ACC112 (cell line): ENCODE measurements around the gene ENPEP.

ENCODE experiments used
- H2AFZ ChIP-seq: fragments of 200-600 bp; sonication (generic); one replicate; pipeline ENCODE4 v1.6.0; 2017; ENCODE audit warnings: antibody characterized with exemption, low read length; ENCODE audit not compliant: unreplicated experiment
- H3K27ac ChIP-seq: fragments of 200-600 bp; sonication (generic); 2 replicates; pipeline ENCODE4 v1.5.1; 2014; ENCODE audit warnings: low read depth, mild to moderate bottlenecking, antibody characterized with exemption, low read length, moderate library complexity
- H3K27me3 ChIP-seq: fragments of 200-600 bp; sonication (generic); 2 replicates; pipeline ENCODE4 v1.6.1; 2014; ENCODE audit warnings: mild to moderate bottlenecking, antibody characterized with exemption, low read length, moderate library complexity, mixed read lengths; ENCODE audit not compliant: insufficient read depth
- H3K36me3 ChIP-seq: fragments of 200-600 bp; sonication (generic); 2 replicates; pipeline ENCODE4 v1.6.1; 2016; ENCODE audit warnings: mild to moderate bottlenecking, antibody characterized with exemption, low read length, moderate library complexity, mixed read lengths; ENCODE audit not compliant: insufficient read depth
- H3K4me1 ChIP-seq: fragments of 200-600 bp; sonication (generic); one replicate; pipeline ENCODE4 v1.6.1; 2016; ENCODE audit warnings: low read length, mixed read lengths; ENCODE audit not compliant: insufficient read depth, unreplicated experiment, control insufficient read depth
- H3K4me3 ChIP-seq: fragments of 200-600 bp; sonication (generic); 2 replicates; pipeline ENCODE4 v1.5.1; 2014; ENCODE audit warnings: mild to moderate bottlenecking, low read depth, low read length
- H3K79me2 ChIP-seq: fragments of 200-600 bp; sonication (generic); one replicate; pipeline ENCODE4 v1.6.0; 2016; ENCODE audit warnings: low read length; ENCODE audit not compliant: control insufficient read depth, unreplicated experiment, insufficient read depth

The ENPEP gene

GRCh38 chr4:110518889-110519490, 43.0 kb downstream of the ENPEP start:
- H3K4me3 ChIP-seq = no peak overlapping the region
- H3K4me1 ChIP-seq = peaks cover 8% of the 10 kb centered on the region
- no peak overlapping the region for H3K27ac ChIP-seq
- H2AFZ ChIP-seq = no peak overlapping the region
- no peaks in the 10 kb centered on the region for H3K79me2 ChIP-seq
- H3K36me3 ChIP-seq = no peaks in the 10 kb centered on the region
- H3K27me3 ChIP-seq = no peaks in the 10 kb centered on the region

- Histone ChIP-seq H3K79me2 (no peaks in the 10 kb centered on the region), H3K4me3 (no peak overlapping the region), H3K4me1 (no peaks in the 10 kb centered on the region), H3K36me3 (no peaks in the 10 kb centered on the region), H2AFZ (no peak overlapping the region), H3K27me3 (no peaks in the 10 kb centered on the region), H3K27ac (no peak overlapping the region)
Measured at GRCh38 chr4:110520886-110521285, 44.9 kb downstream of the ENPEP start.

GRCh38 chr4:110526589-110526988, 50.6 kb downstream of the ENPEP start:
- Histone ChIP-seq H3K27me3 (no peaks in the 10 kb centered on the region), H2AFZ (no peak overlapping the region), H3K79me2 (no peaks in the 10 kb centered on the region), H3K36me3 (no peaks in the 10 kb centered on the region), H3K4me1 (no peaks in the 10 kb centered on the region), H3K4me3 (no peak overlapping the region), H3K27ac (no peak overlapping the region)

- Histone ChIP-seq H2AFZ (no peak overlapping the region), H3K27ac (no peak overlapping the region), H3K36me3 (no peaks in the 10 kb centered on the region), H3K79me2 (no peaks in the 10 kb centered on the region), H3K4me1 (no peaks in the 10 kb centered on the region), H3K27me3 (no peaks in the 10 kb centered on the region), H3K4me3 (no peak overlapping the region)
Measured at GRCh38 chr4:110527156-110527555, 51.2 kb downstream of the ENPEP start.

GRCh38 chr4:110532901-110533589, 57.1 kb downstream of the ENPEP start:
- Histone ChIP-seq H2AFZ (peak overlapping the region; percentile 78), H3K79me2 (no peaks in the 10 kb centered on the region), H3K27ac (peak overlapping the region; percentile 95), H3K4me3 (peak overlapping the region; percentile 44; the same call in 1 of the 2 replicates), H3K27me3 (no peaks in the 10 kb centered on the region), H3K36me3 (no peaks in the 10 kb centered on the region), H3K4me1 (peaks cover 15% of the 10 kb centered on the region)

- Histone ChIP-seq H3K4me1 (peaks cover 15% of the 10 kb centered on the region), H3K36me3 (no peaks in the 10 kb centered on the region), H3K27me3 (no peaks in the 10 kb centered on the region), H3K4me3 (peak overlapping the region; percentile 44; the same call in 1 of the 2 replicates), H3K27ac (peak overlapping the region; percentile 95), H3K79me2 (no peaks in the 10 kb centered on the region), H2AFZ (peak overlapping the region; percentile 78)
Measured at GRCh38 chr4:110533590-110533910, 57.6 kb downstream of the ENPEP start.

GRCh38 chr4:110533940-110534339, 58.0 kb downstream of the ENPEP start:
- Histone ChIP-seq H3K4me1 (peaks cover 15% of the 10 kb centered on the region), H3K27ac (peak overlapping the region; percentile 95), H2AFZ (peak overlapping the region; percentile 78), H3K79me2 (no peaks in the 10 kb centered on the region), H3K36me3 (no peaks in the 10 kb centered on the region; the same call in 1 of the 2 replicates), H3K27me3 (no peaks in the 10 kb centered on the region), H3K4me3 (peak overlapping the region; percentile 44; the same call in 1 of the 2 replicates)

- H3K36me3 ChIP-seq = no peaks in the 10 kb centered on the region; the same call in 1 of the 2 replicates
- H2AFZ ChIP-seq = no peak overlapping the region
- no peaks in the 10 kb centered on the region for H3K79me2 ChIP-seq
- H3K4me3 ChIP-seq = peak overlapping the region; percentile 20; the same call in 1 of the 2 replicates
- no peaks in the 10 kb centered on the region for H3K27me3 ChIP-seq
- peak overlapping the region; percentile 72 for H3K27ac ChIP-seq
- H3K4me1 ChIP-seq = peaks cover 15% of the 10 kb centered on the region
Measured at GRCh38 chr4:110540581-110540980, 64.6 kb downstream of the ENPEP start.

- no peak overlapping the region for H2AFZ ChIP-seq
- H3K4me3 ChIP-seq = peak overlapping the region; percentile 20; the same call in 1 of the 2 replicates
Measured at GRCh38 chr4:110540982-110541451, 65.1 kb downstream of the ENPEP start.

GRCh38 chr4:110543577-110543976, 67.6 kb downstream of the ENPEP start:
- Histone ChIP-seq H3K27me3 (no peaks in the 10 kb centered on the region), H3K36me3 (no peaks in the 10 kb centered on the region; the same call in 1 of the 2 replicates), H3K27ac (no peak overlapping the region), H3K4me1 (peaks cover 15% of the 10 kb centered on the region), H2AFZ (no peak overlapping the region), H3K79me2 (no peaks in the 10 kb centered on the region), H3K4me3 (no peak overlapping the region)

More at GRCh38 chr4:110540982-110541451, 65.1 kb downstream of the ENPEP start:
- no peaks in the 10 kb centered on the region for H3K79me2 ChIP-seq
- no peaks in the 10 kb centered on the region; the same call in 1 of the 2 replicates for H3K36me3 ChIP-seq
- H3K27me3 ChIP-seq = no peaks in the 10 kb centered on the region
- H3K4me1 ChIP-seq = peaks cover 15% of the 10 kb centered on the region
- peak overlapping the region; percentile 72 for H3K27ac ChIP-seq

GRCh38 chr4:110544594-110544993, 68.6 kb downstream of the ENPEP start:
- no peaks in the 10 kb centered on the region for H3K27me3 ChIP-seq
- H3K27ac ChIP-seq = no peak overlapping the region
- peaks cover 15% of the 10 kb centered on the region for H3K4me1 ChIP-seq
- H2AFZ ChIP-seq = no peak overlapping the region
- H3K36me3 ChIP-seq = no peaks in the 10 kb centered on the region
- no peak overlapping the region for H3K4me3 ChIP-seq
- no peaks in the 10 kb centered on the region for H3K79me2 ChIP-seq
